Iris pigment epithelial cell (primary cell): Measurements from ENCODE around the gene FOXP1.
A peak's percentile ranks its signal among the peaks of the same experiment; 100 is the strongest.

ENCODE experiments used
- DNase-seq: peaks from one replicate; pipeline ENCODE4 v3.0.0-alpha.2; 2011; ENCODE audit warnings: low read depth

The FOXP1 gene

DNA sequence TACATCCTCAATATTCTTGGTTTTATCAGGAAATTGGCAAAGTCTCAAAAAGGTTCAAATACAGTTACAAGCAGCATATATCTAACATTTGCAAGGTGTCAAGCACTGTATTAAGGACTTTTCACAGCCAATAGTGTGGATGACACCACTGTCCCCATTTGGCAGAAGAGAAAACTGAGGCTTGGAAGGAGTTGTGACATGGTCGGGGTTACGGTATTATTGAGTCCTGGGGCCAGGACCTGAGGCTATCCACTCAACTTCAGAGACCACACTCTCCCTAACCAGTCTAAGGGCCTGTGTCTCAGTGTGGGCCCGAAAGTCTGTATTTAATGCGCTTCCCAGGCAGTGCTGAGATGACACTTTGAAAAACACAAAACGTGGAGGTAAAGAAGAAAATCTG lies 99.1 kb downstream of the FOXP1 start:
- DNase-seq, result no peak

DNA sequence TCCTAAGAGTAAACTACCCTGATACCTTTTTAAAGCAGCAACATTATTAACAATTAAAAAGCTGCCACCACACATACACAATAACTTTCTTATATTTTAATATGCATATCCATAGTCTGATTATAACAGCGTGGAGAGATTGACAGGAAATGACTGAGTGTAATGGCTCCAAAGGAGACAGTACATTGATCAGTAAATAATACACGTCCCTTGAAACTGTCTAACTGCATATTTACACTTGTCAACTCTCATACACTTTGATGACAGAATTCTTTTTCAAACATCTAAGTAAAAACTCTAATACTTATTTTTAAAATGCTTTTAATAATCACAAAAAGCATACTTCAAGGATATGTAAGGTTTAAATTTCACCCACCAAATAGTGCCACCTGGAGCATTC lies 99.5 kb downstream of the FOXP1 start:
- DNase-seq, result no peak

DNA sequence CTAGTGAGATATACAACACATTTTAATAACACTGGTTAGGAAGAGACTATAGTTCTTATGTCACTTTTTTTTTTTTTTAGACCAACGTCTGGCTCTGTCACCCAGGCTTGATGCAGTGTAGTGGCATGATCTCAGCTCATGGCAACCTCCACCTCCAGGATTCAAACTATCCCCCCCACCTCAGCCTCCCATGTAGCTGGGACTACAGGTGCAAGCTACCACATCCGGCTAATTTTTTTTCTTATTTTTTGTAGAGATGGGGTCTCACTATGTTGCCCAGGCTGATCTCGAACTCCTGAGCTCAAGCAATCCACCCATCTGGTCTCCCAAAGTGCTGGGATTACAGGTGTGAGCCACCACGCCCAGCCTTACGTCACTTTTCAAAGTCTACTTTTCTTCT lies 100.8 kb downstream of the FOXP1 start:
- DNase-seq, result no peak

DNA sequence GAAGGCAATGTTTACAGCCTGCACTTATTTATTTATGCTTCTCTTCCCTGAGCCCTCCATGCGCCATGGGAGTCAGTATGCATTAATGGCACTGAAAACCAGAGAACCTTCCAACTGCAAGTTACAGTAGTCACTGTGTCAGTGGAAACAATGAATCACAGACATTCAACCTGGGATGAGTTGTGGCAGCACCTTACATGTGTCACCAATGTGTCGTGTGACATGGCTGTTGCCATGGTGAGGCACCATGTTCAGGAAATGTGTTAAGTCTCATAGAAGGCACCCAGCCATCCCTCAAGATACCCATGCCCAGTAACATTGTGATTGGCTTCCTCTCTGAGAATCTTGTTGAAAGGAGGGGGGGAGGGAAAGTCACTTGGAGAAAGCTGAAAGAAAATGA lies 105.0 kb downstream of the FOXP1 start:
- DNase-seq, result no peak

DNA sequence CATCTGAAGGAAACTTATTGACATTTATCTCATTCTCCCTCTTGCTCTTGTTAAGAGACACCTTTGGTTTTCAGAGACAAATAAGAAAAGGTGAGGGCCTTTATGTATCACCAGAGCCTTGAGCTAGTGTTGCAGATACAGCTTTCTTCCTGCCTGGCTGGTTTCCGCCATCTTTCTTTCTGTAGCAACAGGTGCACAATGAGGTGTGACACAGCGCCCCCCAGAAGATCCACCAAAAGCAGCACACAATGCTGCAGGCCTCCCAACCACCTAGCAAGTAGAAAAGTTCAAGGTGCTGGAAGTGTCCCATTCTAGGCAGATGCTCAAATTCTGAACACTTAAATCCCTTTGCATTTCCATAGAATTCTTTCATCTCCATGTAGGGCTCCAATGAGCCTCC lies 106.6 kb downstream of the FOXP1 start:
- no peak for DNase-seq

DNA sequence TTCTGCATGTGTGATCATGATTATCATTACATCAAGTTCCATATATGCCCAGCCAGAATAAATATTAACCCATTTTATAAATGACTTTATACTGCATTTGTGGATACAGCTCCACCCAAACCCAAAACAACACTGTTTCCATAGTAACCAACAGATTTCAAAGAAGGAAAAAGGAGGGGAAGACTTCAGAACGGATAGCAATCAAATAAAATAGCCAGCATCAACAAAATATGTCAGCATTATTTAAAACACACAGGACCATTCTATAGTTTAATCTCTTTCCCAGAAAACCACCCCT lies 114.4 kb downstream of the FOXP1 start:
- DNase-seq, result no peak

DNA sequence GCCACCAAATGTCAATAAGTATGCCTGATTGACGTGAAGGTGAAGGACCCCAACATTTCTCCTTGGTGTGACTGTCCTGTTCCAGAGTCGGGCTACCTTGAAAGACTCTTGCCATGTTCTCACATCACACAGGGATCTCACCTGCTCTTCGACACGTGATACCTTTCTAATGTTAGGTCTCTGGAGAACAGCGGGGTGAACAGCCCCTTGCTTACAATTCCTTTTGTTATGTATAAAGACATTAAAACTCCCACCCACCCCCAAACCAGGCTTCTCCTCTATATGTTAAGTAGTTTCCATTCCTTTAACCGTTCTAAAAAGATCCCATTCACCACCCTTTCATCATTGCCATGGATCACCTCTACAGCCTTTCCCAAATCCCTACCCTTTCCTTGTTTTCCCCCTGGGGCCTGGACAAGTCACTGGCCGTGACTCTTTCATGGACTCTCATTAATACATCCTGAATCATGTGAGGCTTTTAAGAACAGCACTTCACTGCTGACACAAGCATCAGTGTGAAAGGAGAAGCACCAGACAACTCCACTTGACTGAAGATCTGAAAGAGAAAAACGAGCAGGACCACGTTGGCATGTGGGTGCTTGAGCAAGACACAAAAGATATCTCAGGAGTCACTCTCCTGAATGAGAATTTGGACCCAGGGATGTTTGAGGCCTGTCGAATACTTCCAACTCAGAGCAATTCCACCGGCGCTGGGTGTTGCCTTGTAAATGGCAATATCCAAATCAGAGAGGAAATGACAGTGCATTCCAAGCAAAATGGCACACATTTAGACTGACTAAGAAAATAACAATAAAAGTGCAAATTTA lies 115.0 kb downstream of the FOXP1 start:
- no peak for DNase-seq

DNA sequence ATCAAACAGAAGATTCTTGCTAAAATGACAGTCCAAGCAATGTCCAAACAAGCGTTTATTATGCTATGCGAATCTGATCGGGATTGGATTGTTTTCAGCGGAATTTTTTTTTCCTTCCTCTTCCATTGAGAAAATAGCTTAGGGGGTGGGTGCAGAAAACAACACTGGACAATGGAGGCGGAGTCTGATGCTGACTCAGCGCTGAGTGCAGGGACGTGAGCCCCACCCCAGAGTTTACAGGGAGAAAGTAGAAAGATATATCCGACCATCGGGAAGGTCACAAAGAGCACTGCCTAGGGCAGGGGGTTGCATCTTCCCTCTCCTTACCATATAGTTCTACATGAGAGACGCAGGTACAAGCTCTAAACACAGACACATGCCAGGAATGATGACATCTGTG lies 117.0 kb downstream of the FOXP1 start:
- DNase-seq, result peak; percentile 17

DNA sequence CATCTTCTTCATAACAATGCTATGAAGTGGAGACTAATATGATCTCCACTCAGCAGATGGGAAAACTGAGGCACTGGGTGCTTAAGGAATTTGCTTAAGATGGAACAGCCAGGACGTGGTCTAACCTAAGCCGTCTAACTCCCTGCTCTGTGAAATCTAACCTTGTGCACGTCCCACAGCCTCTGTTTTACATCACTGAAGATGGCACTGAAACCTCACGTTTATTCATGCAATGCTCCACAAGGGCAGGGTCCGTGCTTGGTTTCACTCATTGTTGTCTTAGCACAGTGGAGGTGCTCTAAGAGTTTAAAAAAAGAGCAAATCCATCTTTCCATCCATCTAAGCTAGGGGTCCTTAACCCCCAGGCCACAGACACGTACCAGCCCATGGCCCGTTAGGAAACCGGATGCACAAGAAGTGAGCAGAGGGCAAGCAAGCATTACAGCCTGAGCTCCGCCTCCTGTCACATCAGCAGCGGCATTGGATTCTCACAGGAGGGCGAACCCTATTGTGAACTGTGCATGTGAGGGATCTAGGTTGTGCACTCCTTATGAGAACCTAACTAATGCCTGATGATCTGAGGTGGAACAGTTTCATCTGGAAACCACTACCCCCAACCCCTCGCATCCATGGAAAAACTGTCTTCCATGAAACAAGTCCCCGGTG lies 118.0 kb downstream of the FOXP1 start:
- no peak for DNase-seq

DNA sequence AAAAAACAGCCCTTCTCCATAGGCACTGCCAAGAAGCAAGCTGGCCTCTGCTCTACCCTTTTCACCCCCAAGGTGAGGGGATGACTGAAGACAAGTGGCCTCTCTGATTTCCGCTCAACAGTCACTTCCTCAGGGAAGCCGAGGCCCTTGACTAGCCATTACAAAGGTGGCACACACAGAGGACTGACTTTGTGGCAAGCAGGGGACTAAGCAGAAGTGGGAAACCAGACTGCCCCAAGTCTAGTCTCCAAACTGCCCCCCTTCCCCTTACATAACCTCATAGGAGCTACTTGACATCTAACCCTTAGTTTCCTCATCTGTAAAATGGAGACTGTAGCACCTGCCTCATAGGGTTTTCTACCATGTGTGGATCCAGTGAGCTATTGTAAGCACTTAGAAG lies 118.9 kb downstream of the FOXP1 start:
- DNase-seq, result no peak

DNA sequence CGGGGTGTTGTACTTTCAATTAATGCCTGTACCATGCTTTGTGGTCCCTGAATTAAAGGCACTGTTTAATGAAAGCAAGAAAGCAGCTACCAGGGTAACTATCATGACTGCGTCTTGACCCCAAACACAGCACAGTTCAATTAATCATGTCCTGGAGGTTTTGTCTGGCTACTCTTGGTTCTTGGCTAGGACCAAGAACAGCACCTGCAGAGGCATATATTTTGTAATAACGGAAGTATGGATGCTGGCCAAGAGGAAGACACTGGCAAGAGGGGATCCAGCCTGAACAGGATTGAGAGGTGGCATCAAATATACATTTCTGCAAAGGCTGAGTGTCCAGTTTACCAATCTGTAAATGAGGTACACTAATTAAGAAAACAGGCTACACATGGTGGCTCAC lies 119.9 kb downstream of the FOXP1 start:
- no peak for DNase-seq

DNA sequence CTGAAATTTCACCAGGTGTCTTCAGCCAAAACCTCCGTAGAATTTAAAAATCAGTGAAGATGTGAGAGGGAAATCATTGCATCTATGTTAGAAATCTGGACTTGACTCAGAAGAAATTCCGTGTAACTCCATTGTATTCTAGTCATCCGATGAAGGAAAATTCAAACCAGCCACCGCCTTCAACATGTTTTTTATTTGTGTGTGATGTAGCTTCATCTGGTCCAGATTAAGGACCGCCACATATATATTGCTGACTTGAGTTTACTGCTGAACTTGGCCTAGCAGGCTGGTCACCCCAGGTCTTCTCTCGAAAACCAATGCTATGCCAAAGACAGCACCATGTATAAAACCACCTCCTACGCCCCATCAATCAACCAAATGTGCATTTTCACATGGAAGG lies 120.9 kb downstream of the FOXP1 start:
- DNase-seq, result no peak

DNA sequence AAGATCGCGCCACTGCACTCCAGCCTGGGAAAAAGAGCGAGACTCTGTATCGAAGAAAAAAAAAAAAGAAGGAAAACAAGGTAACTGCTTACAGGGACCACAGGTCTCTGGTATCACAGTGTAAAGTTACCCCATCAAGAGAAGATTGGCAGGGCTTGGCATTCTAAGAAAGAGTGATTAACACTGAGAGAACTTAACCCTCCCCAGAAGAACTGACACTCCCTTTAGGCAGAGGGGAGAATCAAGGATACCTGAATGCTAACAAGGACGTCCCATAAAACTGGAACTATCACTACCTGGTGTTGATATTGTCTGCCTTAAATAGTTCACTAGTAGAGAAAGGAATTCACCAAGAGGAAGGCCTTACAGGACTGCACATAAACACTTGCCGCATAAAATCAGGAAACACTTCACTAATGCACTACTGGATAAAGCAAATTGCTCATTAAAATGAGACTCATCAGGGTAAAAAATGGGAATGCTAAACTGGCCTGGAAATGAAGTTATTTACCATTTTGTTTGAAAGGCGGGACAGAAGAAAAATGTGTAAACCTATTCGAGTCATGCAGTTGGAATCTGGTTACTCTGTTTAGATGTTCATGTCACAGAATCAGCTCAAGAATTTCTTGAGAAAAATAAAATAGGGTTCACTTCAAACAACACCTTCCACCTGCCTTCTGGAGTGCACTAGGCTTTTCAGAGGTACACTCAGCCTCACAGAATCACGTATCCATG lies 121.6 kb downstream of the FOXP1 start:
- DNase-seq, result peak; percentile 67

DNA sequence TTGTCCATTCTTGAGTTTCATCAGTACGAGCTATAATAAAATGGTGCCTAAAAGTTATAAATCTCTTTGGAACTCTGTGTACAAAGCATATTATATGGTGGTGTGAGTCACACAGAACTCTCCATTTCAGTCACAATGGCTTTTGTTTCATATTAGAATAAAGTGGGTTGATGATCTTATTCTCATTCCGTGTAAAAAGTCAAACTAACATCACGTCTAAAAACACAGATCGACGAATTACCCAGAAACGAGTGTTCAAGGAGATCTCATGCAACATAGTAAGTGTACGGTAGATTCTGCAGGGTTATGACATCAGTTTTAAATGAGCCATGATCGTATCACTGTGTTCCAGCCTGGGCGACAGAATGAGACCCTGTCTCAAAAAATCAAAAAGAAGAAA lies 122.4 kb downstream of the FOXP1 start:
- DNase-seq, result no peak

DNA sequence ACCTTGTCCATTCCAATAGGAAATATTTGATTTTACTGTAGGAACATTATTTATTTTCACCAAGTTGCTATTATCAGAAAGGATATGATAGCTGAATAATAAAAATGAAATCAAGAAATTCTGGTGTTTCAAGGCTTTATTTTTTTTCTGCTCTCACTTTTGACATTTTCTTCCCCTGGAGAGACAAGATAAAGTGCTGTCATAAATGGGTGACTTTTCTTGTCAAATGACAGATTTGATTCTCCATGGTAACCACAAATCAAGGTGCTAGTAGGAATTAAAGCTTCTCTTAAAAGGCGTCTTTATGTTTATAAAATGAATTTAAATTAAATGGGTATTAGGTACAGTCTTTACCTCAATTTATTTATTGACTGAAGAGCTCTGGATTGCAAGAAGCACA lies 124.6 kb downstream of the FOXP1 start:
- no peak for DNase-seq

DNA sequence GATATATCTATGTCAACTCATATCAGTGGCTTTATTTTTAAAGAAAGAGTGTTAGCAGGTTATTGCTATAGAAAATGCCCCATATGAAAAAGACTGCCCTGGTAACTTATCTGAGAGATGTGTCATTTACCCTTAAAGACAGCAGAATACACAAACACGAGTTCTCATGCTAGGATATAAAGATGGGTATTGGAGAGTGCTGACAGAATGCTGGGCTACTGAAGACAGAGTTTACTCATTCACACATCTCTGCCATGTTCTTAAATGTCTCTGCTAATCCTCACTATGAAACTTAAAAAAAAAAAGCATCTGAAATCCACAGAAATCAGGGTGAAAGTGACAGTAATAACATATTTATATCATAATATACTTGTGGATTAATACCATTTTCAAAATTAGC lies 126.7 kb downstream of the FOXP1 start:
- DNase-seq, result no peak

DNA sequence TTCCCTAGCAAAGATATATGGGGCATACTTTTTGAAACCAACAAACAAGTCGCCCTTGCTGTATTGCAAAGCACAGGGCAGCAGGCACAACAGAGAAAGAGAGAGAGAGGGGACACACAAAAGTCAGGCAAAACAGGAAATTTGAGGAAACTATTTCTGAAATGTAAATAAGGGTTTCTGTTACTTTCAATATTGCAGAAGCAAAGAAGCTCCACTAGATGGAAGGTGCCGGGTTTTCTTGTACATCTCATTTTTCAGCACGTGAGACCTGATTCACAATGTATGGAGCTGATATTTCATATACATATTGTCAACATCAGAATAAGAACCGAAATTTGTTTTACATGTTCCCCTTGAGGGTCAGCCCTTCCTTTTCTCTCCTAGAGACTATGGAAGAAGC lies 127.4 kb downstream of the FOXP1 start:
- DNase-seq, result no peak

DNA sequence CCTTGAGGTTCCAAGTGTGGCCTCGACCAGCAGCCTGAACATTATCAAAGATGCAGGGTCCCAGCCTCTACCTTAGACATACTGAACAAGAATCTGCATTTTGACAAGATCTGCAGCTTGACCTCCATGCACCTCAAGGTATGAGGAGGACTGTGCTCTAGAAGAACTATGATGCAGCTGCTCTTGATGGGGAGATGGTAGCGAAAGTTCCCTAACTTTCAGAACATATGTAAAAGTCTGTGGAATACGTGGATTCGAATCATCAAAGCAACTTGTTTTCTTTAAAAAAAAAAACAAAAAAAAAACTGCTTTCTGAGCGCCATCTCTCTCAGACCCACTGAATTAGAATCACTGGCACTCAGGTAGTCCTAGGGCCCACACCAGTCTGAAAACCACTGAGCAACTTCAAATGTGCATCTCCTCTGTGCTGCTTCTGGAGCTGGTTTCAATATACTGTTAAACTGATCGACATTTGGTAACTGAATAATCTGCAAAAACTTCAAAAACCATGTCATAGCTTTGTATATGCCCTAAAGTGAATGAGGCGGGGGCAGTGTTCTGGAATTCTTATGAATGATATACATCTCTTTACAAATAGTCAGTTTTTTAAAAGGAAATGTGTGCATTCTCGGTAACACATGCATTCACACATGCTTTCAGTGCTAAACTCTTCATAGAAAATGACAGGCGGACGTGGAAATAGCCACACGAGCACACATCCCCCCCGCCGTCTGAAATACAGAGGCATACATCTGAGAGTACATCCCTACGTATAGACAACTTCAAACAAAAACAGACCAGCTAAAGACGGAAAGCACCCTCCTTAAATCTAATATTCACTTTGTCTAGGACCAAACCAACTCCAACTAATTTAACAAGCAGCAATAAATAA lies 128.8 kb downstream of the FOXP1 start:
- no peak for DNase-seq

DNA sequence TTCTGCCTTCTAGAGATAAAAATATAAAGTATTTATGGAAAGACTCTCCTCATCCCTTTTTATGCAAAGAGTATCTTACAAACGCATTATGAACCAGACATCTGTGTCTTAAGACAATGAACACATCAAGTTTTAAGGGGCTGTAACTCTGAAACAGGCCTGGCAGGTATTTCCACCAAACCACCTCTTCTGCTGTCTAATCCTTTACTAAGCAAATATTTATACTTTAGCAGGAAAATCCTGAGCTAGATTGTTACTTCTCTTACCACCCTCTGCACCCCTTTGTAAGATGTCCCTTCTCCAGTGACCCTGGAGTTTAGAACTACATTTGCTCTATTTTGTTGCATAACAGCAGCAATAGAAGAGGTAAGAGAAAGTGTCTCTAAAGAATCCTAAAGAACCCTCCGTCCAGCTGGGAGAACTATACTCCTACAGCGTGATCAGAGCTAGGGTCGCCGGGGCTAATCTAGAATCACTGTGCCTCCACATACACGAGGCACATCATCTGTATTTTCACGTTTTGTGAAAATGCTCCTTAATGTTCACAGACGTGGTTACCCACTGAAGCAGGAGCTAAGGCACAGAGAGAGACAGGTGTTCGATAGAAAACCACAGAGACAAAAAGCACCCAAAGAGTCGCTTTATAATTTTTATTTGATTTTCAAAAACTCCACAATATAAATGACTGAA lies 129.6 kb downstream of the FOXP1 start:
- no peak for DNase-seq

DNA sequence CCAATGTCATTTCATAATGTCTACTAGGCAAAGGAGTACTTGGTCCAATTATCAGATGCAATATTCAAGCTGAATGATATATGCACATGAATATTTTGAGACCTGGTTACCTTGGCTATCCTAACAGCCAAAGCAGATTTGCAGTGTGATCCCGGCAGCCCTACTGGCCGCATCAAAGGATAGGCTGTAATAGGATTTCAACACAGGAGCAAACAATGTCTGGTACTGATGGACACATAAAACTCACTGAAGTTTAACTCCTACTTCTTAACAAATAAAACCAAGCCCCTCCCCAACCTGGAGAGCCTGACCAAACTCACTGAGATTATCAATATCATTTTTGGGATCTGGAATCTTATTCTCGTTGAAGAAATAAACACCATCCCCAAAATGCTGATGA lies 130.2 kb downstream of the FOXP1 start:
- DNase-seq, result no peak

DNA sequence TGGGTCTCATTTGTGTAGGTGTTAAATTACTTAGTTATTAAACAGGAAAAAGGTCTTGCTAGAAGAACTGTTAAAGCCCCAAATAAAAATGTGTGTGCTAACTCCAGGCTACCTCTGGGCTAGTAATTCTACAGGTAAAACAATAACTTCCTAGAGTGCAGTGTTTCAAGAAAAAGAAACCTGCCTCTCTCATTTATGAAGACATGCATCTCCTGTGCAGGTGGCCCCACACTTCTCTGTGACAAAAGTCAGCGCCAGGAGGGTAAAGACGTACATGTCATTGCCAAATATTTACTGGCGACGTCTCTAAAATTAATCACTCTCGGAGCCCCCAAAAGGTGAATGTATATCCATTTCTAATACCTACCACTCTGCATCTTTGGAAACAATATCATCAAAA lies 131.7 kb downstream of the FOXP1 start:
- DNase-seq, result no peak

DNA sequence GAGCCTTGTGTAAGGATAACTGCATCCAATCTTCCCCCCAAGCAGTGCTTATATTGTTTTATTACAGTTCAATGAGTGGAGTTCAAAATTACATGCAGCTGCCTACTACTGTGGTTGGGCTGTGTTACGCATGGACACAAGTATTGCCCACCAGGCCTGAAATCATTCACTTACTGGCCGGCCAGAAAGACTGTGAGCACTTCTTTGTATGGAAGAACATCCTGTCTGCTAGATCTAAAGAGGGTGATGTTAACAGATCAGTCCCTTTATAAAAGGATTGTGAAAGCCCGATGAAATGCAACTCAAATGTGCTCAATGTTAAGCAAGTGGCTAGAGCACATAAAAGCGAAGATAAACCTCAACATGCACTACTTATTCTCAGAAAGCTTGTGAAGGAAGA lies 132.5 kb downstream of the FOXP1 start:
- DNase-seq, result no peak
